Measurements from ENCODE around the gene ZSWIM5.
"Not testable (repeated sequence)": the region's sequence is repeated elsewhere in the genome, so short reads cannot be mapped to it uniquely, and the experiment has no call there.

Gene ZSWIM5

DNA sequence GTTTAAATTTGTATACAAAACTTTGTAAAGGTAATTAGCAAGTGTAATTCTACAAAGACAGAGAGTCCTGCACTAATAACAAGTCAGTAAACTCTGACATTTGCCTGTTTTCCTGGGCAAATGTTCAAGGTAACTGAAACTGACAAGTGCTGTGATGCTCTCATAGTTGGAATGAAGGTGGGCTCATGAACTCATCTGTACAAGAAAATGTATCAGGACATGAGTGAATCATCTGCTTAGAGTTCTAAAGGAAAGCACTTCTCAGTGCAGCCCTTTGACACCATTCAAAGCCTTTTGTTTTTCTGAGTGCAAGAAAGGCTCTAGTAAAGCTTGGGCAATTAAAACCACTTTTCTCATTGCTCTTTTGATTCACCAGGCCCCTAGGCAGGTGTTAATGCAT, 102.9 kb downstream of the ZSWIM5 start:
- no peak for DNase-seq (ENCODE audit: insufficient read length, low spot score)
- no peak for FAIRE-seq
- no peak for TF ChIP-seq POLR2A (IDR thresholded peaks at IDR 0.05; ENCODE audit: low read depth, low read length)

DNA sequence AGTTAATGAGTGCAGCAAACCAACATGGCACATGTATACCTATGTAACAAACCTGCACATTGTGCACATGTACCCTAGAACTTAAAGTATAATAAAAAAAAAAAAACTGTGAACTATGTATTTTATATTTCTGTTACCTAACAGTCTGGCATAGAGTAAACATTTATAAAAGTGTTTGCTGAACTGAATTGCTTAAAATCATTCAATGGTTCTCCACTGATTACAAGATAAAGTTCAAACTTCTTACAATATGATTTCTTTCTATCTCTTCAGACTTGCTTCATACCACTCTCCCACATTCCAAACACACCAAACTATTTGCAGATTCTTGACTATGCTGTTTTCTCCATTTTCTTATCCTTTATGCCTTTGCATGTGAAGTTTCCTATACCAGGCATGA, 104.5 kb downstream of the ZSWIM5 start:
- TF ChIP-seq POLR2A (IDR thresholded peaks at IDR 0.05; ENCODE audit: low read depth, low read length): no peak
- no peak for FAIRE-seq
- no peak for DNase-seq (ENCODE audit: insufficient read length, low spot score)

DNA sequence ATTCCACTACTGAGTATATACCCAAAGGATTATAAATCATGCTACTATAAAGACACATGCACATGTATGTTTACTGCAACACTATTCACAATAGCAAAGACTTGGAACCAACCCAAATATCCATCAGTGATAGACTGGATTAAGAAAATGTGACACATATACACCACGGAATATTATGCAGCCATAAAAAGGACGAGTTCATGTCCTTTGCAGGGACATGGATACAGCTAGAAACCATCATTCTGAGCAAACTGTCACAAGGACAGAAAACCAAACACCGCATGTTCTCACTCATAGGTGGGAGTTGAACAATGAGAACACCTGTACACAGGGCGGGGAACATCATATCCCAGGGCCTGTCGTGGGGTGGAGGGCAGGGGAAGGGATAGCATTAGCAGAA, 104.9 kb downstream of the ZSWIM5 start:
- not testable (repeated sequence) for DNase-seq (ENCODE audit: insufficient read length, low spot score); FAIRE-seq

DNA sequence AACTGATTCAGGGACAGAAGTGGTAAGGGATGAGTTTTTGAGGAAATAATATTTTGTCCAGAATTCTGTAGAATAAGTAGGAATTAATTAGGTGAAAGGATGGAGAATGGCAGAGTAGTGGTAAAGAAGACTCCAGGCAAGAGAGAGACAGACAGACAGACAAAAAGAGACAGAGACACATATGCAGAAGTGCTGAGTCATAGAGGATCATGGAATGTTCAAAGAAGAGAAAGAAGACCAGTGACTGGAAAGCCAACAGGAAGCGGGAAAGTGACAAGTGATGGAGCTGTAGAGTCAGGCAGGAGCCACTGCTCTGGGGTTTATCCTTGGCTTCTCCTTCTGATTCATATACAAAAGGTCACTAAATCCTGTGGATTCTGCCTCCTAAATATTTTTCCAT, 108.5 kb downstream of the ZSWIM5 start:
- FAIRE-seq: no peak
- TF ChIP-seq POLR2A (IDR thresholded peaks at IDR 0.05; ENCODE audit: low read depth, low read length): no peak
- DNase-seq (ENCODE audit: insufficient read length, low spot score): no peak

DNA sequence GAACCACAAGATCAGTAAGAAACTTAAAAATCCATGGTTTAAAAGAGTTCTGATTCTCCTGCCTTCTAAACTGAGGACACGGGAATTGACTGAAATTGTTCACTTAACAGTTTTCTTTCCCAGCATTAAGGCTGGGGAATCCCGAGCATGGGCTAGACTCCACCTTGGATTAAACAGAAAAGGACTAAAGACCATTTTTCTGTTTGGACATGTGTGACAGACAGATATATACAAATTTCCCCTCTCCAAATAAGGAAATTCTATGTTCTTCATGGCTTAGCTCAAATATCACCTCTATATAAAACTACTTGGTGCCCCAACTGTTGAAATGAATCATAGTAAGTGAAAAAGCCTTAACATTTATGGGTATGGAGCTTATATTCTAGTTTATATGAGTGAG, 109.3 kb downstream of the ZSWIM5 start:
- no peak for DNase-seq (ENCODE audit: insufficient read length, low spot score)
- no peak for TF ChIP-seq POLR2A (IDR thresholded peaks at IDR 0.05; ENCODE audit: low read depth, low read length)
- FAIRE-seq: no peak

DNA sequence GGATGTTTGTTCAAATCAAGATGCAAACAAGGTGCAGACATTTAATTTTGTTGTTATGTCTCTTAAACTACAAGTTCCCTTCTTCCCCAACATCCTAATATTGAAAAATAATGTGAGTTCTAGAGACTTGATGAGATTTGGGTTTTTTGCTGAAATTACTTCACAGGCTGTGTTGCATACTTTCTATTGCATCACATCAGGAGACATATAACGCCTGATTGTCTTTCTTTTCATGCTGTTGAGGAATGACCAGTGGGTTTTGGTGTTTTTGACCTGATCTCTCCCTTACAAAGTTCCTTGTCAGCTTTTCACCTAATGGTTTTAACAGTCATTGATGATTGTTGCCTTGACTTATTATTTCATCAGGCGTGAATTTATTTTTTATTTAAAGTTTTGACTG, 111.0 kb downstream of the ZSWIM5 start:
- DNase-seq (ENCODE audit: insufficient read length, low spot score): no peak
- no peak for TF ChIP-seq POLR2A (IDR thresholded peaks at IDR 0.05; ENCODE audit: low read depth, low read length)
- FAIRE-seq: no peak

DNA sequence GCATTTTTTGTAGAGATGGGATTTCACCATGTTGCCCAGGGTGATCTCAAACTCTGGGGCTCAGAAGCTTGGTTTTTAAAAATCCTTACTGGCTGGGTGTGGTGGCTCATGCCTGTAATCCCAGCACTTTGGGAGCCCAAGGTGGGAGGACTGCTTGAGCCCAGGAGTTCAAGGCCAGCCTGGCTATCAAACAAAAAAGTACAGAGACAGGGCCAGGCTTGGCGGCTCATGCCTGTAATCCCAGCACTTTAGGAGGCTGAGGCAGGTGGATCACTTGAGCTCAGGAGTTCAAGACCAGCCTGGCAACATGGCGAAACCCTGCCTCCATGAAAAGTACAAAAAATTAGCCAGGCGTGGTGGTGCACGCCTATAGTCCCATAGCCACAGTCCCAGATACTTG, 112.0 kb downstream of the ZSWIM5 start:
- FAIRE-seq; DNase-seq (ENCODE audit: insufficient read length, low spot score): not testable (repeated sequence)

DNA sequence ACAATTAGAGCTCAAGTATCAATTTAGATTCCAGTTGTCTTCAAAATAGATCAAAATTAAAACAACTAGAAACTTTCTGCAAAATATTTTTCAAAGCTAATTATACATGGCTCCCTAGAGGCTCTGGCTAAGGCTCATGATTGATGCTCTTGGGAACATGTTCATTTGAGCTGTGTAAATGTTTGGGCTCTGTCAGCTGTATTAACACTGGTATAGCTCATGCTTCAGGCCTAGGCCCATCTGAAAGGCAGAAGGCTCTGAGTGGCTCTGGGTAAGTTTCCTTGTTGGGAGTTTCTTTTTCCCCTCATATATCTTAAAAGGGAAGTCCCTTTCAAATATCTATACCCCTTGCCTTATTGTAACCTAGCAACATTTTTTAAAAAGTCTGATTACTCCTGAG, 113.1 kb downstream of the ZSWIM5 start:
- no peak for FAIRE-seq
- TF ChIP-seq POLR2A (IDR thresholded peaks at IDR 0.05; ENCODE audit: low read depth, low read length): no peak
- no peak for DNase-seq (ENCODE audit: insufficient read length, low spot score)

DNA sequence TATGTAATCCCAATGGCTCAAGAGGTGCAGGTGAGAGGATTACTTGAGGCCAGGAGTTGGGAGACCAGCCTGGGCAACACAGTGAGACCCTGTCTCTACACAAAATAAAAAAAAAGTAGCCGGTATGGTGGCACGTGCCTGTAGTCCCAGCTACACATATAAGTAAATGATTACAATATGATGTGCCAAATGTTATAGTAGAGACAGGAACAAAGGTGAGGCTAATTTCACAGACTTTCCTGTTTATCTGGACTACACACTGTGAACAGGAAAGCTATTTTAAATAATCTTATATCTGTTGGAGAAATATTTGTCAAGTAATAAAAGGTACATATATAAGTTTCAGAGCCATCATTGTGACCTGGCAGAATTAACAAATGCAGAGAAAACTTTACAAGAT, 116.7 kb downstream of the ZSWIM5 start:
- FAIRE-seq: no peak

DNA sequence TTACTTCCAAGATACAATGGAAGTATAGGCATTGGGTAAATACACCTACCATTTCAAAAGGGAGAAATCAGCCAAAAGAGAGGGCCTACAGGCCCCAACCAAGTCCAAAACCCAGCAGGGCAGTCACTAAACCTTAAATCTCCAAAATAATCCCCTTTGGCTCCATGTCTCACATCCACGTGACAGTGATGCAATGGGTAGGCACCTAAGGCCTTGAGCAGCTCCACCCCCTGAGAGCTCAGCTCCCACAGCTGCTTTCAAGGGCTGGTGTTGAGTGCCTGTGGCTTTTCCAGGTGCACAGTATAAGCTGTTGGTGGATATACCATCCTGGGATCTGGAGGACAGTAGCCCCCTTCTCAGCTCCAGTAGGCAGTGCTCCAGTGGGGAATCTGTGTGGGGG, 121.8 kb downstream of the ZSWIM5 start:
- TF ChIP-seq POLR2A (IDR thresholded peaks at IDR 0.05; ENCODE audit: low read depth, low read length): no peak
- no peak for FAIRE-seq
- no peak for DNase-seq (ENCODE audit: insufficient read length, low spot score)

More for the DNA sequence above, 116.7 kb downstream of the ZSWIM5 start:
- TF ChIP-seq POLR2A (IDR thresholded peaks at IDR 0.05; ENCODE audit: low read depth, low read length): no peak
- no peak for DNase-seq (ENCODE audit: insufficient read length, low spot score)

DNA sequence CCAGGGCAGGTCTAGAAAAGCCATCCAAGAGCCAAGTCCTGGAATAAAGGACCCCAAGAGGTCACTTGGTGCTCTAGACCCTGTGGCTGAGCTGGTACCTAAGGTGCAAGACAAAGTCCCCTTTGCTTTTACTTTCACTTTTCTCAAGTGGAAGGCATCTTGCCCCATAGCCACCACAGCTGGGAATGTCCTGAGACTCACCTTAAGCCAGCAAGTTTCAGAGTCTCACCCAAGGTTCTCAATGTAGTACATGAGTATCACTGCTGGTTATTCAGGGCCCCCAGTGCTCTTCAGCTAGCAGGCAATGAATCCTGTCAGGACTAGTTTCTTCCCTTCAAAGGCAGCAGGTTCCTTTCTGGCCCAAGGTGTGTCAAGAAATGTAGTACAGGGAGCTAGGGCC, 126.9 kb downstream of the ZSWIM5 start:
- FAIRE-seq: no peak
- TF ChIP-seq POLR2A (IDR thresholded peaks at IDR 0.05; ENCODE audit: low read depth, low read length): no peak
- DNase-seq (ENCODE audit: insufficient read length, low spot score): no peak

DNA sequence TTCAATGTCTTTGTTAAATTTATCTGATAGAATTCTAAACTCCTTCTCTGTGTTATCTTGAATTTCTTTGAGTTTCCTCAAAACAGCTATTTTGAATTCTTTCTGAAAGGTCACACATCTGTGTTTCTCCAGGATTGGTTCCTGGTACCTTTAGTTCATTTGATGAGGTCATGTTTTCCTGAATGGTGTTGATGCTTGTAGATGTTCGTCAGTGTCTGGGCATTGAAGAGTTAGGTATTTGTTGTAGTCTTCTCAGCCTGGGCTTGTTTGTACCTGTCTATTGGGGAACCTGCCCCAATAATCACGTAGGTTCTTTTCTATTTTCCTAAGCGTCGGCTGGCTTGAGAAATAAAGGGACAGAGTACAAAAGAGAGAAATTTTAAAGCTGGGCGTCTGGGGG, 129.4 kb downstream of the ZSWIM5 start:
- DNase-seq (ENCODE audit: insufficient read length, low spot score): not testable (repeated sequence)

DNA sequence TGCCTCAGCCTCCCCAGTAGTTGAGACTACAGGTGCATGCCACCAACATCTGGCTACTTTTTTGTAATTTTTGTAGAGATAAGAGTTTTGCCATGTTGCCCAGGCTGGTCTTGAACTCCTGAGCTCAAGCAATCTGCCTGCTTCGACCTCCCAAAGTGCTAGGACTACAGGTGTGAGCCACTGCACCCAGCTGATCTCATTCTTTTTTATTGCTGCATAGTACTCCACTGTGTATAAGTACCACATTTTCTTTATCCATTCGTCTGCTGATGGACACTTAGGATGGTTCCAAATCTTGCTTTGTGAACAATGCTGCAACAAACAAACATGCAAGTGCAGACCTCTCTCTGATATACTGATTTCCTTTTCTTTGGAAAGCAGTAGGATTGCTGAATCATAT, 134.8 kb downstream of the ZSWIM5 start:
- no peak for TF ChIP-seq POLR2A (IDR thresholded peaks at IDR 0.05; ENCODE audit: low read depth, low read length)
- DNase-seq (ENCODE audit: insufficient read length, low spot score): no peak

More for the DNA sequence above, 129.4 kb downstream of the ZSWIM5 start:
- not testable (repeated sequence) for FAIRE-seq

DNA sequence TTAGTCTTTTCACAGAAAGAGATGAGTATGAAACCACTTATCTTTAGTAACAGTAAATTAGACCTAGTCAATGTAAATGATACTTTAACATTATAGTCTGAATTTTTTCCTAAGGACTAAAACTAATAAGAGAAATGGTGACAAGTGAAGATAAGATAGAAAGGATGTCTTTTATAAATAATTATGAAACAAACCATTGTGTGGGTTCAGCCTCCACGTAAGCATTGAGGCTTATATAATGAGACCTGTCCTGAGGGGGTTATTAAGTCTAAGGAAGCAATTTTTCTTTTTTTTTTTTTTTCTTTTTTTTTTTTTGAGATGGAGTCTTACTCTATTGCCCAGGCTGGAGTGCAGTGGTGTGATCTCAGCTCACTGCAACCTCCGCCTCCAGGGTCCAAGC, 138.6 kb downstream of the ZSWIM5 start:
- DNase-seq (ENCODE audit: insufficient read length, low spot score) (no peak), FAIRE-seq (no peak)
- TF ChIP-seq POLR2A (IDR thresholded peaks at IDR 0.05; ENCODE audit: low read depth, low read length): no peak

More for the DNA sequence above, 134.8 kb downstream of the ZSWIM5 start:
- FAIRE-seq: no peak

DNA sequence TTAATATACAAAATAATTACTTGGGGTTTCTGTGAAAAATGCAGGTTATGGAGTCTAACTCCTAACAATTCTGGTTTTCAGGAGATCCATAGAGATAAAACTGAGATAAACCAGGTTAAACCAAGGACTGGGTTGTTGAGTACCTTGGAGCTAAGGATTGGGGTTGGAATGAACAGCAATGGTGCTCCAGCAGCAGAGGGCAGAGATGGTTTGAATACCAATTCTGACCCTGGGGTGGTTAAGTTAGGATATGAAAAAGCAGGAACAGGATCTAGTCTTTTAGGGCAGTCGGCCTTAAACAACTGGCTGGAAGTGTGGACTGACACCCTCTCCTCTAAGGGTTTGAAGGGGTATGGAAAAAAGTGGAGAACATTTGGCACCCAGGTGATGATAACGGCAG, 141.3 kb downstream of the ZSWIM5 start:
- FAIRE-seq: no peak
- no peak for TF ChIP-seq POLR2A (IDR thresholded peaks at IDR 0.05; ENCODE audit: low read depth, low read length)
- DNase-seq (ENCODE audit: insufficient read length, low spot score): no peak

DNA sequence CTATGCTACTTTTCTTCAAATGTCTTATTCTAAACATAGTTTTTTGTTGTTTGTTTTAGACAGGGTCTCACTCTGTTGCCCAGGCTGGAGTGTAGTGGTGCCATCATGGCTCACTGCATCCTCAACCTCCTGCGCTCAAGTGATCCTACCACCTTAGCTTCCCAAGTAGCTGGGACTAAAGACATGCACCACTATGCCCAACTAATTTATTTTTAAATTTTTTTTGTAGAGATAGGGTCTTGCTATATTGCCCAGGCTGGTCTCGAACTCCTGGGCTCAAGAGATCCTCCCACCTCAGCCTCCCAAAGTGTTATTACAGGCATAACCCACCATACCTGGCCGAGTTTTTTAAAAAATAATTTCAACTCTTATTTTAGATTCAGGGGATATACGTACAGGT, 143.9 kb downstream of the ZSWIM5 start:
- not testable (repeated sequence) for FAIRE-seq; DNase-seq (ENCODE audit: insufficient read length, low spot score)
